ENCODE data around the gene CAMK2G. TPM values are rescaled to one million over a fixed set of nuclear protein-coding genes. Genes with fewer than 3 reads are reported as not detected.

The CAMK2G gene
- total RNA-seq, 3 donors from 2014 or later: 53.5 to 141 (median 57.2) TPM

- ATAC-seq: no peak
These were observed 60.0 kb downstream of the CAMK2G start for GRCh38 chr10:73814276-73814895.

GRCh38 chr10:73813333-73813732 lies 61.0 kb downstream of the CAMK2G start:
- H3K4me1 ChIP-seq (ENCODE audit: low read depth): peaks cover 8% of the 10 kb centered on the region
- no peak for ATAC-seq
- intact Hi-C loops (cut with DNase I, micrococcal nuclease): no loop called here
- TF ChIP-seq, protein P1, sequence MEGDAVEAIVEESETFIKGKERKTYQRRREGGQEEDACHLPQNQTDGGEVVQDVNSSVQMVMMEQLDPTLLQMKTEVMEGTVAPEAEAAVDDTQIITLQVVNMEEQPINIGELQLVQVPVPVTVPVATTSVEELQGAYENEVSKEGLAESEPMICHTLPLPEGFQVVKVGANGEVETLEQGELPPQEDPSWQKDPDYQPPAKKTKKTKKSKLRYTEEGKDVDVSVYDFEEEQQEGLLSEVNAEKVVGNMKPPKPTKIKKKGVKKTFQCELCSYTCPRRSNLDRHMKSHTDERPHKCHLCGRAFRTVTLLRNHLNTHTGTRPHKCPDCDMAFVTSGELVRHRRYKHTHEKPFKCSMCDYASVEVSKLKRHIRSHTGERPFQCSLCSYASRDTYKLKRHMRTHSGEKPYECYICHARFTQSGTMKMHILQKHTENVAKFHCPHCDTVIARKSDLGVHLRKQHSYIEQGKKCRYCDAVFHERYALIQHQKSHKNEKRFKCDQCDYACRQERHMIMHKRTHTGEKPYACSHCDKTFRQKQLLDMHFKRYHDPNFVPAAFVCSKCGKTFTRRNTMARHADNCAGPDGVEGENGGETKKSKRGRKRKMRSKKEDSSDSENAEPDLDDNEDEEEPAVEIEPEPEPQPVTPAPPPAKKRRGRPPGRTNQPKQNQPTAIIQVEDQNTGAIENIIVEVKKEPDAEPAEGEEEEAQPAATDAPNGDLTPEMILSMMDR (IDR thresholded peaks at IDR 0.05): no peak
- H3K36me3 ChIP-seq (ENCODE audit: low read depth): no peaks in the 10 kb centered on the region
- no peak overlapping the region for H3K4me3 ChIP-seq
- H3K9me3 ChIP-seq: no peaks in the 10 kb centered on the region
- DNase-seq: no peak

More at GRCh38 chr10:73814276-73814895, 60.0 kb downstream of the CAMK2G start:
- Histone ChIP-seq H3K4me1 (ENCODE audit: low read depth) (peaks cover 8% of the 10 kb centered on the region), H3K36me3 (ENCODE audit: low read depth) (no peaks in the 10 kb centered on the region), H3K9me3 (no peaks in the 10 kb centered on the region), H3K4me3 (no peak overlapping the region)
- DNase-seq: no peak
- intact Hi-C loops (cut with DNase I, micrococcal nuclease): no loop called here
- TF ChIP-seq, protein P1 (IDR thresholded peaks at IDR 0.05): no peak

DNA sequence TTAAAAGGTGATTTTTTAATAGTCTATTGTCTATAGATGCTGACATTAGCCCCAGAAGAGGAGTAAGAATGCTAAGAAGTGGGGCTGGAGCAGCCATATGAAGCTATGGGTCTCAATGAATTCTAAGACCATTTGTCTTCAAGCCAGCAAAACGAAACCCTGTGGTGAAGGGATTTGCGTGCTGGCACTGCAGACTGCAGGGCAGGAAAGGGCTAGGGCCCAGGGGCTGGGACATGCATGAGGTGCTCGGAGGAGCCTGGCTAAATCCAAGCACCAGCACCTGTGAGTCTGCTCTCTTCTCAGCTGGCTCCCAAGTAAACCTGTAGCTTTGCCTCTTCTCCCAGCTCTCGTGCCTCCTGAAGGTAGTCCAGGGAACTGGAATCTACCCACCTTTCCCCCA lies 61.7 kb downstream of the CAMK2G start:
- Histone ChIP-seq H3K36me3 (ENCODE audit: low read depth) (no peaks in the 10 kb centered on the region), H3K4me3 (no peak overlapping the region), H3K4me1 (ENCODE audit: low read depth) (peaks cover 8% of the 10 kb centered on the region), H3K9me3 (no peaks in the 10 kb centered on the region)
- no peak for DNase-seq
- ATAC-seq: no peak
- intact Hi-C loops (cut with DNase I, micrococcal nuclease): no loop called here
- TF ChIP-seq, protein P1 (IDR thresholded peaks at IDR 0.05): no peak

GRCh38 chr10:73810735-73811465 lies 63.5 kb downstream of the CAMK2G start:
- Histone ChIP-seq H3K4me3 (peak overlapping the region; percentile 68), H3K9me3 (no peaks in the 10 kb centered on the region), H3K4me1 (ENCODE audit: low read depth) (peaks cover 8% of the 10 kb centered on the region), H3K36me3 (ENCODE audit: low read depth) (no peaks in the 10 kb centered on the region)
- ATAC-seq (peak; percentile 48), DNase-seq (peak; percentile 49 to 82 (median 69))
- intact Hi-C loops (cut with DNase I, micrococcal nuclease): no loop called here
- TF ChIP-seq, protein P1 (IDR thresholded peaks at IDR 0.05): no peak

DNA sequence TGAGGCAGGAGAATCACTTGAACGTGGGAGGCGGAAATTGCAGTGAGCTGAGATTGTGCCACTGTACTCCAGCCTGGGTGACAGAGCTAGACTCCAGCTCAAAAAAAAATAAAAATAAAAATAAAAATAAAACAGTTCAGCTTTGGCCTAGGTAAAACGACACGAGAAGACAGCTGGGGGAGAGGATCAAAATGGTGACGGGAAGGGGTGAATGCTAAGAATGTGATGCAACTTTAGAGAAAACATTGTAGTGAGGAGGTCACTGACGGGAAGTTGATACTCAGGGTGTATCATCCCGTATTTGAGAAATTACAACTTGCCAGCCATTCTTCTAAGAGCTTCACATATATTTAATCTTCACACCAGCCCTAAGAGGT lies 64.0 kb downstream of the CAMK2G start:
- intact Hi-C loops (cut with DNase I, micrococcal nuclease): no loop called here
- no peak for DNase-seq
- no peaks in the 10 kb centered on the region for H3K9me3 ChIP-seq
- H3K4me3 ChIP-seq: no peak overlapping the region
- no peaks in the 10 kb centered on the region for H3K36me3 ChIP-seq (ENCODE audit: low read depth)
- peaks cover 8% of the 10 kb centered on the region for H3K4me1 ChIP-seq (ENCODE audit: low read depth)
- TF ChIP-seq, protein P1 (IDR thresholded peaks at IDR 0.05): no peak
- no peak for ATAC-seq
